CD8-positive, alpha-beta memory T cell (primary cell): ENCODE results near the gene CCN6. TPM values are rescaled to one million over a fixed set of nuclear protein-coding genes. Genes with fewer than 3 reads are reported as not detected.

ENCODE experiments used
- CTCF ChIA-PET: fragments of 350-600 bp; sonication (Branson Sonifier 250); formaldehyde crosslinking; loops from one replicate; lab custom pipeline; 2021; ENCODE audit warnings: antibody characterized with exemption; lab: Charles Lee
- POLR2A ChIA-PET: fragments of 350-600 bp; sonication (Branson Sonifier 250); formaldehyde crosslinking; loops from one replicate; lab custom pipeline; 2021; ENCODE audit warnings: antibody characterized with exemption; lab: Charles Lee
- DNase-seq, 5 donors: peaks; one replicate each; pipeline versions ENCODE4 v3.0.0 to v3.0.0-alpha.2; 2020 to 2022; ENCODE audit warnings: mixed read lengths in 1 of 5
- H3K27ac ChIP-seq: one replicate; pipeline ENCODE4 v1.7.0; 2013; ENCODE audit warnings: low read depth, mild to moderate bottlenecking, low read length, moderate library complexity
- H3K27me3 ChIP-seq: 2 replicates; pipeline ENCODE4 v1.7.0; 2013; ENCODE audit warnings: low read length, mild to moderate bottlenecking; ENCODE audit not compliant: insufficient read depth, poor library complexity, severe bottlenecking
- H3K36me3 ChIP-seq: 2 replicates; pipeline ENCODE4 v1.7.0; 2013; ENCODE audit warnings: mild to moderate bottlenecking, low read length, moderate library complexity; ENCODE audit not compliant: insufficient read depth
- H3K4me1 ChIP-seq: 2 replicates; pipeline ENCODE4 v1.7.0; 2013; ENCODE audit warnings: mild to moderate bottlenecking, low read length, moderate library complexity; ENCODE audit not compliant: insufficient read depth
- H3K4me3 ChIP-seq: 2 replicates; pipeline ENCODE4 v1.7.0; 2013; ENCODE audit warnings: mild to moderate bottlenecking, low read length
- H3K9me3 ChIP-seq: 2 replicates; pipeline ENCODE4 v1.7.0; 2013; ENCODE audit warnings: mild to moderate bottlenecking, low read length
- H3K27ac Mint-ChIP-seq, 8 donors: one replicate each; pipeline ENCODE4 v1.8.0; 2020 to 2021; ENCODE audit warnings: mixed read lengths in 8 of 8, mild to moderate bottlenecking in 6 of 8, inconsistent platforms in 3 of 8, moderate library complexity in 3 of 8
- H3K27me3 Mint-ChIP-seq, 2 donors: one replicate each; pipeline ENCODE4 v1.8.0; 2020 to 2021; ENCODE audit warnings: mixed read lengths in 2 of 2, mild to moderate bottlenecking in 1 of 2, moderate library complexity in 1 of 2
- H3K36me3 Mint-ChIP-seq, 3 donors: one replicate each; pipeline ENCODE4 v1.8.0; 2020 to 2021; ENCODE audit warnings: mixed read lengths in 3 of 3, inconsistent platforms in 1 of 3, mild to moderate bottlenecking in 1 of 3
- H3K4me1 Mint-ChIP-seq, 3 donors: one replicate each; pipeline ENCODE4 v1.8.0; 2020 to 2021; ENCODE audit warnings: mixed read lengths in 3 of 3, inconsistent platforms in 1 of 3, mild to moderate bottlenecking in 1 of 3
- H3K4me3 Mint-ChIP-seq, 7 donors: one replicate each; pipeline ENCODE4 v1.8.0; 2020 to 2021; ENCODE audit warnings: mixed read lengths in 7 of 7, mild to moderate bottlenecking in 6 of 7, moderate library complexity in 4 of 7, inconsistent platforms in 2 of 7
- H3K9me3 Mint-ChIP-seq, 5 donors: one replicate each; pipeline ENCODE4 v1.8.0; 2020 to 2022; ENCODE audit warnings: mixed read lengths in 5 of 5, mild to moderate bottlenecking in 3 of 5, moderate library complexity in 2 of 5, inconsistent platforms in 1 of 5
- polyA plus RNA-seq: library from polyadenylated mRNA; unstranded; fragments of 300-500 nt; fragmentation: Illumina TruSeq; gene quantifications from one replicate; pipeline ENCODE4 v1.2.3, GENCODE V29; 2021
- total RNA-seq, 2 experiments: library from RNA; stranded (reverse); gene quantifications; one replicate each; pipeline ENCODE4 v1.2.3, GENCODE V29; 2021

Gene CCN6
- total and polyA plus RNA-seq, 3 experiments from 2014 or later, result 0.15 TPM; not detected in 2

- POLR2A ChIA-PET, result no interaction called here
- peaks cover 6 to 27% (median 13%) of the 10 kb centered on the region in 3 donors for H3K4me1 Mint-ChIP-seq
- H3K9me3 ChIP-seq, result no peaks in the 10 kb centered on the region
- no peaks in the 10 kb centered on the region for H3K27me3 Mint-ChIP-seq
- peaks cover 0 to 13% (median 6%) of the 10 kb centered on the region in 3 donors for H3K36me3 Mint-ChIP-seq
- H3K9me3 Mint-ChIP-seq, result peaks cover 3 to 12% (median 10%) of the 10 kb centered on the region in 5 donors
- H3K4me3 Mint-ChIP-seq, result no peak overlapping the region
- no peak overlapping the region for H3K27ac Mint-ChIP-seq
- no peak for DNase-seq
- H3K4me3 ChIP-seq, result no peak overlapping the region
- H3K36me3 ChIP-seq, result no peaks in the 10 kb centered on the region
- no peak overlapping the region for H3K27ac ChIP-seq
- H3K27me3 ChIP-seq, result no peaks in the 10 kb centered on the region
- CTCF ChIA-PET, result interaction anchor here (4.8 kb wide), 1 partner anchor 21 kb away, joined by 24 read pairs; no protein-coding TSS in a partner anchor
- H3K4me1 ChIP-seq, result peaks cover 8% of the 10 kb centered on the region
Measured at GRCh38 chr6:112021691-112022310, 32.1 kb upstream of the CCN6 start.

DNA sequence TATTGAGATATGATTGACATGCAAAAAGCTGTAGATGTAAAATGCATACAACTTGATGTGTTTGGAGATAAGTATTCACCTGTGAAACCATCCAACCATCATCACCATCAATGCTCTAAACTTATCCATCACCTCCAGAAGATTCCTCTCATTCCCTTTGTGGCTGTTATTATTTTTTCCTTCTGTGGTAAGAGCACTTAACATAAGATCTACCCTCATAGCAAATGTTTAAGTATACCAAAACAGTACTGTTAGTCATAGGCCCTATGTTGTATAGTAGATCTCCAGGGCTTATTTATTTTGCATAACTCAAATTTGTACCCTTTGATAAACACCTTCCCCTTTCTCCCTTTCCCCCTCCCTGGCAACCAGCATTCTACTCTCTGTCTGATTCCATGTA lies 31.2 kb upstream of the CCN6 start:
- DNase-seq, result no peak
- H3K27me3 ChIP-seq, result no peaks in the 10 kb centered on the region
- Mint-ChIP-seq H3K4me1 (peaks cover 16 to 33% (median 23%) of the 10 kb centered on the region in 3 donors), H3K27ac (peak overlapping the region in 2 of 8 donors; percentile 38 to 73), H3K36me3 (peaks cover 0 to 13% (median 6%) of the 10 kb centered on the region in 3 donors), H3K4me3 (no peak overlapping the region), H3K9me3 (peaks cover 3 to 12% (median 10%) of the 10 kb centered on the region in 5 donors), H3K27me3 (no peaks in the 10 kb centered on the region)
- H3K9me3 ChIP-seq, result no peaks in the 10 kb centered on the region
- POLR2A ChIA-PET, result no interaction called here
- H3K27ac ChIP-seq, result no peak overlapping the region
- CTCF ChIA-PET, result interaction anchor here (4.8 kb wide), 1 partner anchor 20 kb away, joined by 24 read pairs; no protein-coding TSS in a partner anchor
- H3K36me3 ChIP-seq, result no peaks in the 10 kb centered on the region
- H3K4me3 ChIP-seq, result no peak overlapping the region
- peaks cover 18% of the 10 kb centered on the region for H3K4me1 ChIP-seq

GRCh38 chr6:112024464-112024863 lies 29.4 kb upstream of the CCN6 start:
- Mint-ChIP-seq H3K9me3 (peaks cover 3 to 12% (median 10%) of the 10 kb centered on the region in 5 donors), H3K27ac (no peak overlapping the region), H3K36me3 (peaks cover 0 to 13% (median 6%) of the 10 kb centered on the region in 3 donors), H3K27me3 (no peaks in the 10 kb centered on the region), H3K4me1 (peaks cover 33 to 50% (median 40%) of the 10 kb centered on the region in 3 donors), H3K4me3 (no peak overlapping the region)
- Histone ChIP-seq H3K4me1 (peaks cover 33% of the 10 kb centered on the region), H3K36me3 (no peaks in the 10 kb centered on the region), H3K27ac (no peak overlapping the region), H3K9me3 (no peaks in the 10 kb centered on the region), H3K27me3 (no peaks in the 10 kb centered on the region), H3K4me3 (no peak overlapping the region)
- DNase-seq, result no peak
- ChIA-PET CTCF (interaction anchor here (1.4 to 4.8 kb wide), 2 partner anchors 11 to 19 kb away, joined by 3 to 24 read pairs; no protein-coding TSS in a partner anchor), POLR2A (no interaction called here)

DNA sequence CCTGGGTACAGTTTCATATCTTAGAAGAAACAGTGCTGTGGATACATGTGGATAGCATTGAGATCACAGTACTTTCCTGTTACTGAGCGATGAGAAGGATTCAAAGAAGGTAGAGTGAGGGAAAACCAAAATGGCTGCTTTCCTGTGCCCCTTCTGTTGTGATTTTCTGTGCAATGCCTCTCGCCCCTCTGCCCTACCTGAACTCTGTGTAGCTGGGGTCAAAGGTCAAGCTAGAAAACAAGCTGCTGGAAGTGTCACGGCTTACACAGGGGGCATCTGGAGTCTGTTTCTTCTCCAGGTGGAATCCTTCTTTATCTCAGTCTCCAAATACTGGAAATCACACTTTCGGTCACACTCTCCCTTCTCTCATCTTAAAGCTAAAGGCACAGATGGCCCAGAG lies 27.0 kb upstream of the CCN6 start:
- Mint-ChIP-seq H3K27ac (peak overlapping the region in 7 of 8 donors; percentile 87 to 96 (median 91)), H3K4me3 (peak overlapping the region in 4 of 7 donors; percentile 12 to 76 (median 60)), H3K36me3 (peaks cover 0 to 13% (median 6%) of the 10 kb centered on the region in 3 donors), H3K9me3 (peaks cover 3 to 12% (median 10%) of the 10 kb centered on the region in 5 donors), H3K27me3 (no peaks in the 10 kb centered on the region), H3K4me1 (peaks cover 48 to 73% (median 62%) of the 10 kb centered on the region in 3 donors)
- H3K27me3 ChIP-seq, result no peaks in the 10 kb centered on the region
- H3K36me3 ChIP-seq, result no peaks in the 10 kb centered on the region
- no peak overlapping the region for H3K27ac ChIP-seq
- H3K9me3 ChIP-seq, result no peaks in the 10 kb centered on the region
- ChIA-PET CTCF (interaction anchor here (1.1 to 4.3 kb wide), 7 partner anchors 9 to 768 kb away, joined by 3 to 77 read pairs (median 9); partner anchors contain the start of gene FYN), POLR2A (no interaction called here)
- peak overlapping the region; percentile 6 for H3K4me3 ChIP-seq
- peaks cover 58% of the 10 kb centered on the region for H3K4me1 ChIP-seq
- no peak for DNase-seq

DNA sequence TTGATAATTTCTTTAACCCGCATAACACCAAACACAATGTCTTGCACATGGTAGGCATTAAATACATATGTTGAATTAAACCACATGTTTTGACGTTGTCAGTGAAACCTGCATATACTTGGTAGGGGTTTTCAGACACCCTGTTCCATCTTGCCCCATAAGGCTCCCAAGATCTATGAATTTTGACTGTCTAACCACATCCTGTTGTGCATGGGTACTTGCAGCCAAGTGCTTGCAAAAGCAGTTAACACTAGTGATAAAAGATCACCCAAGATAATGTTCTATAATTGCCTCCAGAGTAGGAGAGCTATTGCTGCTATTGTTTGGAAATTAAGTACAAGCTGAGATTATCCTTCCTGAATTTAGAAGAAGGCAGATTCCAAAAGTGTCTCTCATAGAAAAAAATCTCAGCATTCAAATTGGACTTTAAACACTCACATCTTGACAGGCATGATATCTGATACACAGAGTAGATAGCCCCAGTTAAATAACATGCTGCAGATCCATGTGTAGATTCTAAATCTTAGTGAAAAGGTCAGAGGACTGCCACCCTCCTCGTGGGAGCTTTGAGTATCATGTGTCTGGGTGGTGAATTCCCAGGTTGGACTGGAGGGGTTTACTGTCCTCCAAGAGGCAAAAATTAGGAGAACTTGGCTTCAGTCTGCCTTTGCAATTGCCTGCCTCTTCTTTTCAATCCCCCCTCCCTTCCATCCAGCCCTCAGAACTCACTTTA lies 25.8 kb upstream of the CCN6 start:
- DNase-seq, result peak in 4 of 5 donors; percentile 22 to 83 (median 74)
- Histone ChIP-seq H3K36me3 (no peaks in the 10 kb centered on the region), H3K9me3 (no peaks in the 10 kb centered on the region), H3K27me3 (no peaks in the 10 kb centered on the region), H3K4me3 (peak overlapping the region; percentile 10), H3K4me1 (peaks cover 60% of the 10 kb centered on the region), H3K27ac (no peak overlapping the region)
- Mint-ChIP-seq H3K36me3 (peaks cover 0 to 13% (median 4%) of the 10 kb centered on the region in 3 donors), H3K4me1 (peaks cover 47 to 65% (median 58%) of the 10 kb centered on the region in 3 donors), H3K9me3 (peaks cover 3 to 12% (median 10%) of the 10 kb centered on the region in 5 donors), H3K27me3 (peaks cover 0 to 2% of the 10 kb centered on the region in 2 donors), H3K27ac (peak overlapping the region; percentile 79 to 96 (median 90)), H3K4me3 (peak overlapping the region; percentile 7 to 76 (median 71))
- CTCF ChIA-PET, result interaction anchor here (0.7 to 4.3 kb wide), 18 partner anchors 8 to 769 kb away, joined by 3 to 77 read pairs (median 5); partner anchors contain the start of gene FYN
- POLR2A ChIA-PET, result interaction anchor here (1.0 to 1.5 kb wide), 5 partner anchors 11 to 59 kb away, joined by 3 to 6 read pairs (median 4); partner anchors contain the start of genes FAM229B and TUBE1

- Mint-ChIP-seq H3K9me3 (peaks cover under 1 to 5% (median 4%) of the 10 kb centered on the region in 5 donors), H3K36me3 (peaks cover 0 to 7% (median 4%) of the 10 kb centered on the region in 3 donors), H3K27ac (peak overlapping the region; percentile 79 to 96 (median 93)), H3K4me3 (peak overlapping the region in 6 of 7 donors; percentile 17 to 73 (median 66)), H3K27me3 (peaks cover 0 to 2% of the 10 kb centered on the region in 2 donors), H3K4me1 (peaks cover 47 to 72% (median 65%) of the 10 kb centered on the region in 3 donors)
- Histone ChIP-seq H3K9me3 (no peaks in the 10 kb centered on the region), H3K27ac (no peak overlapping the region), H3K27me3 (no peaks in the 10 kb centered on the region), H3K4me1 (peaks cover 69% of the 10 kb centered on the region), H3K4me3 (peak overlapping the region; percentile 16), H3K36me3 (no peaks in the 10 kb centered on the region)
- ChIA-PET CTCF (interaction anchor here (0.8 to 4.3 kb wide), 19 partner anchors 9 to 320 kb away, joined by 3 to 77 read pairs (median 4); partner anchors contain the start of gene FYN), POLR2A (interaction anchor here (1.5 kb wide), 1 partner anchor 19 kb away, joined by 6 read pairs; no protein-coding TSS in a partner anchor)
- peak; percentile 32 to 68 (median 46) for DNase-seq
Measured at GRCh38 chr6:112029045-112029822, 24.7 kb upstream of the CCN6 start.
